ENCODE results near the gene CAT.

GRCh38 chr11:34415538-34415937 is 23.2 kb upstream of the CAT start:
- TF ChIP-seq CTCF (conservative IDR thresholded peaks at IDR 0.05; ENCODE audit: low read length) (no peak), EZH2phosphoT487 (IDR thresholded peaks at IDR 0.05; ENCODE audit: borderline replicate concordance) (no peak)
